Dedifferentiated amniotic fluid mesenchymal stem cell (primary cell): ENCODE measurements around the gene CYP2A13.
"Not testable (repeated sequence)": the region's sequence is repeated elsewhere in the genome, so short reads cannot be mapped to it uniquely, and the experiment has no call there.

Source experiments
- DNase-seq: peaks from one replicate; pipeline ENCODE4 v3.0.0-alpha.2; 2016; ENCODE audit errors: extremely low spot score

The CYP2A13 gene, protein sequence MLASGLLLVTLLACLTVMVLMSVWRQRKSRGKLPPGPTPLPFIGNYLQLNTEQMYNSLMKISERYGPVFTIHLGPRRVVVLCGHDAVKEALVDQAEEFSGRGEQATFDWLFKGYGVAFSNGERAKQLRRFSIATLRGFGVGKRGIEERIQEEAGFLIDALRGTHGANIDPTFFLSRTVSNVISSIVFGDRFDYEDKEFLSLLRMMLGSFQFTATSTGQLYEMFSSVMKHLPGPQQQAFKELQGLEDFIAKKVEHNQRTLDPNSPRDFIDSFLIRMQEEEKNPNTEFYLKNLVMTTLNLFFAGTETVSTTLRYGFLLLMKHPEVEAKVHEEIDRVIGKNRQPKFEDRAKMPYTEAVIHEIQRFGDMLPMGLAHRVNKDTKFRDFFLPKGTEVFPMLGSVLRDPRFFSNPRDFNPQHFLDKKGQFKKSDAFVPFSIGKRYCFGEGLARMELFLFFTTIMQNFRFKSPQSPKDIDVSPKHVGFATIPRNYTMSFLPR

DNA sequence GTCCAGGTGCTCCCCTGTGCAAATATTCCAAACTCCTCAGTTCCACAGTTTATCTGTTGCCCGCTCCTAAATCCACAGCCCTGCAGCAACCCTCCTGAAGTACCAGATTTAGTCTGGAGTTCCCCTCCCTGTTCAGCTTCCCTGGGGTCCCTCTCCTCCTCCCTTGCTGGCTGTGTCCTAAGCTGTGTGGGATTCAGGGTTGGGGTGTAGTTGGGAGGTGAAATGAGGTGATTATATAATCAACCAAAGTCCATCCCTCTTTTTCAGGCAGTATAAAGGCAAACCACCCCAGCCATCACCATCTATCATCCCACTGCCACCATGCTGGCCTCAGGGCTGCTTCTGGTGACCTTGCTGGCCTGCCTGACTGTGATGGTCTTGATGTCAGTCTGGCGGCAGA, at the start of gene CYP2A13:
Gene CYP2A13, plus strand, starts transcription at position 301 of the 400 bp plus-strand sequence. Its CDS starts 21 bp downstream, at position 322.
- DNase-seq: no peak

DNA sequence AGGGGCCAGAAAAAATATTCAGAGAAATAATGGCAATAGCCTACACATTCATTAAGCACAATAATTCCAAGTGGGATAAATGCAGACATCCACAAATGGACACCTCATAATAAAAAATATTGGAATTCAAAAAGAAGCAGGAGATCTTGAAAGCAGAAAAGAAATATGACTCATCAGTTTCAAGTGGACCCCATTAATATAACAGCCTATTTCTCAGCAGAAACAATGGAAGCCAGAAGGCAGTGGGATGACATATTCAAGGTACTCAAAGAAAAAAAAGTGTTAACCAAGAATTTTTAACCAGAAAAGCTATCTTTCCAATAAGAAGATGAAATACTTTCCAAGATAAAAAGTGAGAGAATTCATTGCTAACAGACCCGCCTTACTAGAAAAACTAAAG, 48.4 kb upstream of the CYP2A13 start:
- no peak for DNase-seq

DNA sequence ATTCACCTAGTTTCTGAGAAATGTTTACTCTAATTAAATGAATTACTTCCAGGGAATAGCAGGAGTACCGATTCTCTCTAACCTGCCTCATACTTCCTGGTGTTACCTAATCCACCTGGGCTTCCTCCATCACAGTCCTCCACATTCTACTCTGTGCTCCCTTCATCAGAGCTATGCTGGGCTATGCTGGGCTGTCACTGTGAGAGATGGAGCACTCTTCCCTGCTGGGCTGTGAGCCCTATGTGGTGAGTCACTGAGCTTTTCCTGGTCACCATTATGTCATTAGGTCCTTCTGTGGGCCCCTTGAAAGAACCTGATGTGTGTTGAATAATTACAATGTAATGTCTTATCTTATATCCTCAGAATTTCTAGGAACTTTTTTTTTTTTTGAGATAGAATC, 43.2 kb upstream of the CYP2A13 start:
- not testable (repeated sequence) for DNase-seq

DNA sequence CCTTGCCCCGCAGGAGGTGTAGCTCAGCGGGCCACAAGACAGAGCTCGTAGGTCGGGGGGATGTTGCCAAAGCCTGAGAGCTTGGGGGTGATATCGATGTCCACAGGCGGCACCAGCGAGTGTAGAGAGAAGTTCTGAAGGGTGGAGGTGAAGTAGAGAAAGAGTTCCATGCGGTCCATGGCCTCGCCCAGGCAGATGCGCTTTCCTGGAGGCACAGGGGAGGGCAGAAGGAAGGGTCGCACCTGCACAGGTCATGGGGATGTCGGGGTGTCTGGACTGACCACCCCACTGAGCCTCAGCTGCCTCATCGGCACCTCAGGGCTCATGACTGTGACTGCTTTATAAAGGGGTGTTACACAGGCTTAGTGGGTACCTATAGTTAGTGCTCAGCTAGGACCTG, 37.8 kb upstream of the CYP2A13 start:
- no peak for DNase-seq

DNA sequence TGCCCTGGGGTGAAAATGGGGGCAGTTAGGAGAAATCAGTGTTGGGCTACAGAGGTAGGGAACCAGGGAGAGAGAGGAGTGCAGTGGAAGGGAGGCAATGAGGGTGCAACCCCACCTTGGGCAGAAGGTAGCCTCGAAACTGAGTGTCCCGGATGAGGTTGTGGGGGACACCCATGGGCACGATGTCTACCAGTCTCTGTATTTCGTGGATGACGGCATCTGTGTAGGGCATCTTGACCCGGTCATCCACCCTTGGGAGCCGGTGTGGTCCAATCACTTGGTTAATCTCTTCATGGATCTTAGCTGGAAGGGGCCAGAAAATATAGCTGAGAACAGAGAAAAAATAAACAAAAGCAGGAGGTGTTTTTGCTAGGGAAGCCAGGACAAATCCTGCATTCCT, 36.1 kb upstream of the CYP2A13 start:
- not testable (repeated sequence) for DNase-seq

DNA sequence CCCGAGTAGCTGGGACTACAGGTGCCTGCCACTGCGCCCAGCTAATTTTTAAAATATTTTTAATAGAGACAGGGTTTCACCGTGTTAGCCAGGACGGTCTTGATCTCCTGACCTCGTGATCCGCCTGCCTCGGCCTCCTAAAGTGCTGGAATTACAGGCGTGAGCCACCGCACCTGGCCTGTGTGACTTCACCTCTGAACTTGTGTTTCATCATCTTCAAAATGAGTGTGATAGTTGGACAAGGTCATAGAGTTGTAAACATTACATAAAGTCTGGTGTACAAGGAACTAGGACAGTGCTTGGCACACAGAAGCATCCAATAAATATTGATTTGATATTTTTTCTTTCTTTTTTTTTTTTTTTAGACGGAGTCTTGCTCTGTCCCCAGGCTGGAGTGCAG, 34.9 kb upstream of the CYP2A13 start:
- DNase-seq: not testable (repeated sequence)

DNA sequence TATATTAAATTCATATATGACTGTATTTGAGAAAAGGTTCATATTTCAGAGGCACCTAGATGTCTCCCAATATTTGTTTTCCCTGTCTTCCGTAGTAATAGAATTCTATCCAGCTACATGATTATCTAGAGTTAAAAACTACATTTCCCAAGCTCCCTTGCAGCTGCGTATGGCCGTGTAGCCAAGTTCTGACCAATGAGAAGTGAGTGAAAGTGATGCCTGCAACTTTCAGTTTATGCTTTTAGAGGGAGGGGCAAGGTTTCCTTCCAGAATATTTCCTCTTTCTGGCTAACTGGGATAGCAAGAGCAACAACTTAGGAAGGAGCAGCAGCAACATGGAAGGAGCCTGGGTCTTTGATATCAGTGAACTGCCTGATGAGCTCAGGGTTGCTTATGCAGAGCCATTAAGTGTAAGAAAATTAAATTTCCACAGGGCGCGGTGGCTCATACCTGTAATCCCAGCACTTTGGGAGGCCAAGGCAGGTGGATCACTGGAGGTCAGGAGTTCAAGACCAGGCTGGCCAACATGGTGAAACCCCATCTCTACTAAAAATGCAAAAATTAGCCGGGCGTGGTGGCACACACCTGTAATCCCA, 23.2 kb upstream of the CYP2A13 start:
- no peak for DNase-seq

DNA sequence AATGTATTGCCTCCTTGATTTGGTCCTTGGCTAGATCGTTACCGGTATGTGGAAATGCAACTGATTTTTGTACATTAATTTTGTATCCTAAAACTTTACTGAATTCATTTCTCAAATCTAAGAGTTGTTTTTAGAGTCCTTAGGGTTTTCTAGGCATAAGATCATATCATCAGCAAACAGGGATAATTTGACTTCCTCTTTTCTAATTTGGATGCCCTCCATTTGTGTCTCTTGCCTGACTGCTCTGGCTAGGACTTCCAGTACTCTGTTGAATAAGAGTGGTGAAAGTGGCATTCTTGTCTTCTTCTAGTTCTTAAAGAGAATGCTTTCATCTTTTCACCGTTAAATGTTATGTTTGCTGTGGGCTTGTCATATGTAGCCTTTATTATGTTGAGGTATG, 12.0 kb upstream of the CYP2A13 start:
- DNase-seq: no peak

DNA sequence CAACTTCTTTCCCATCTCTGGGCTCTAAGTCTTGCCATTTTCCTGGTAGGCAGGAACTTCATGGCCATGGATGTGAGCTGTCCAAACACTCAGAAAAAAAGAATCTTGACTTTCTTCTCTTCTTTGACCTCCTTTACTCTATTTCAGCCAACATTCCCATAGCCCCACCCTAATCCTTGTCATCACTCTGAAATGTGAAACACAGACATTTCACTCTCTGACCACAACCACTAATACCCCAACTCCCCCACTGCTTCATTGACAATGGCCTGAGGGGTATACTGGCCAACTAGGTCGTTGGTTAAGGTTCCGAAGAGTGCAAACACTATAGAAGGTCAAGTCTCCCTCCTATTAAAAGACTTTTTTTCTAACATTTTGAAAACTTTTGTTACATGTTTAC, 4.7 kb upstream of the CYP2A13 start:
- no peak for DNase-seq

DNA sequence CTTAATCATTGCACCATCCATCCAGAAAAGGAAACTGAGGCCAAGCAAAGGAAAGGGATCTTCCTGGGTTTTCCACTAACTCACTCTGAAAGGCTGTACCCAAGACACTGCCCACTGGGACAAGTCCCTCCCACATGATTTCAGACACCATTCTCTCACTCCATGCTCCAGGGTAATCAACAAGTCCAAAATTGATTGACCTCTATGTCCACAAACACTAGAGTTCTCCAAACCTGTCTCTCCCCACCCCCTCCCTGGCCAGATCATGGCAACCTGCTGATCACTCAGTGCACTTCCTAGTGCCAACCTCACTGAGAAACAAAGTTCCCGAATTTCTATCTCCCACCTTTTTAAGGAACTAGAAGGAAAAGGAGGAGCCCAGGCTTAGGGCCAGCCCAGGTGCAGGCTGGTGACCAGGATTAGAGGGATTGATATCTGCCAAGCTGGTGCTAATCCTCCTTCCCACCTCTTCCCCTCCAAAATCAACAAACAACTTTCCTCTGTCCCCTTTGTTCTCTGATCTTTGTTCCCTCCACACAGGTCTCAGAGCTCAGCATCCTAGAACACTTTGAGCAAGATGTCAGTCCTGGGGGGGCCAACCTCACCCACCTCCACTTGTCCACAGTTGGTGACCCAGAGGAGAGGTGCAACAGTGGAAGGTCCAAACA, 2.4 kb upstream of the CYP2A13 start:
- no peak for DNase-seq

DNA sequence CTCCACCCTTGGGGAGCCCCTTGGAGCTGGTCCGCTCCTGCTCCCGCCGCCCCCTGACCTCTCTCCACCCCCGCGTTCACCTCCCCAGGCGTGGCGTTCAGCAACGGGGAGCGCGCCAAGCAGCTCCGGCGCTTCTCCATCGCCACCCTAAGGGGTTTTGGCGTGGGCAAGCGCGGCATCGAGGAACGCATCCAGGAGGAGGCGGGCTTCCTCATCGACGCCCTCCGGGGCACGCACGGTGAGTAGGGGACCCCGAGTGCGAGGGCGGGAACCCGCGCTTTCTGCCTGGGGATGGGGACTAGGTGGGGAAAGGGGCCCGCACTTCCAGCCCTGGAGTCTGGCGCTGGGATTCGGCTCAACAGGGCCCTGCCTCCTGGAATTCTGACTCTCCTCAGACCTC, 1.7 kb downstream of the CYP2A13 start:
- no peak for DNase-seq

DNA sequence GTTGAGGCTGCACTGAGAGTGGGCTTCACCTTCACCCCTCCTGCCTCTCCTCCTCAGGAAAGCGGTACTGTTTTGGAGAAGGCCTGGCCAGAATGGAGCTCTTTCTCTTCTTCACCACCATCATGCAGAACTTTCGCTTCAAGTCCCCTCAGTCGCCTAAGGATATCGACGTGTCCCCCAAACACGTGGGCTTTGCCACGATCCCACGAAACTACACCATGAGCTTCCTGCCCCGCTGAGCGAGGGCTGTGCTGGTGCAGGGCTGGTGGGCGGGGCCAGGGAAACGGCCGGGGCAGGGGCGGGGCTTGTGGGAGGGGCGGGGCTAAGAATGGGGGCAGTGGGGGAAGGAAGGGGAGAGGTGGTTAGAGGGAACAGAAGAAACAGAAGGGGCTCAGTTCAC, 7.5 kb downstream of the CYP2A13 start:
- DNase-seq: no peak

DNA sequence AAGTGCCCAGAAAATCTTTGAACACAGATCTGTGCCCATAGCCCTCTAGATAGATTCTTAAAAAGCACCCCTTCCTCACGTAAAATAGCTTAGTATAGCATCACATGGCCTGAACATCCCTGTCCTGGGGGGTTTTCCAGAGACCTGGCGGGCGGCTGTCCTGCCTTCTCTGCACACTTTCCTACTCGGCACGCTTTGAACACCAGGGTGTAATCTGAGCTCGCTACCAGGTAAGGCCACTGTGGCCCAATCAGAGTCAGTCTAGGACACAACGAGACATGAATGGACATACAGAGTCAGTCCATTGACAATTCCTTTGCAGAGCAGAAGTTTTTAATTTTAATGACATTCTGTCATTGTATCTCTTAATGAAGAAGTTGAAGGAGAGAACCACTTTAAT, 8.1 kb downstream of the CYP2A13 start:
- no peak for DNase-seq

DNA sequence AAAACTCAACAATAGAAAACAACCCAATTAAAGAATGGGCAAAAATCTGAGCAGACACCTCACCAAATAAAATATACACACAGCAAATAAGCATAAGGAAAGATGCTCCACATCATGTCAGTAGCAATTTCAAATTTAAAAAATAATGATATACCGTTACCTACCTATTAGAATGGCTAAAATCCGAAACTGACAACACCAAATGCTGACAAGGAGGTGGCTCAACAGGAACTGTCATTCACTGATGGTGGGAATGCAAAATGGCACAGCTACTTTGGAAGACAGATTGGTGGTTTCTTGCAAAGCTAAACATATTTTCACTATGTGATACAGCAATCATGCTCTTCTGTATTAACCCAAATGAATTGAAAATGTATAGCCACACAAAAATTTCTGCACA, 9.1 kb downstream of the CYP2A13 start:
- no peak for DNase-seq

DNA sequence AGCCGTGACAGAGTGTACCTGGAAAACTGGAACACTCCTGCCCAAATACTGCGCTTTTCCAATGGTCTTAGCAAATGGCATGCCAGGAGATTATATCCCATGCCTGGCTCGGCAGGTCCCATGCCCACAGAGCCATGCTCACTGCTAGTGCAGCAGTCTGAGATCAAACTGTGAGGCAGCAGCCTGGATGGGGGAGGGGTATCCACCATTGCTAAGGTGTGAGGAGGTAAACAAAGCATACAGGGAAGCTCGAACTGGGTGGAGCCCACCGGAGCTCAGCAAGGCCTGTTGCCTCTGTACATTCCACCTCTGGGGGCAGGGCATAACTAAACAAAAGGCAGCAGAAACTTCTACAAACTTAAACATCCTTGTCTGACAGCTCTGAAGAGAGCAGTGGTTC, 10.5 kb downstream of the CYP2A13 start:
- no peak for DNase-seq

DNA sequence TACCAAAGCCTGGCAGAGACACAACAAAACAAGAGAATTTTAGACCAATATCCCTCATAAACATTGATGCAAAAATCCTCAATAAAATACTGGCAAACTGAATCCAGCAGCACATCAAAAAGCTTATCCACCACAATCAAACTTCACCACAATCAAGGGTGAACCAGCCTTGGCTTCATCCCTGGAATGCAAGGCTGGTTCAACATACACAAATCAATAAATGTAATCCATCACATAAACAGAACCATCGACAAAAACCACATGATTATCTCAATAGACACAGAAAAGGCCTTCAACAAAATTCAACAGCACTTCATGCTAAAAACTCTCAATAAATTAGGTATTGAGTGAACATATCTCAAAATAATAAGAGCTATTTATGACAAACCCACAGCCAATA, 14.0 kb downstream of the CYP2A13 start:
- DNase-seq: not testable (repeated sequence)

DNA sequence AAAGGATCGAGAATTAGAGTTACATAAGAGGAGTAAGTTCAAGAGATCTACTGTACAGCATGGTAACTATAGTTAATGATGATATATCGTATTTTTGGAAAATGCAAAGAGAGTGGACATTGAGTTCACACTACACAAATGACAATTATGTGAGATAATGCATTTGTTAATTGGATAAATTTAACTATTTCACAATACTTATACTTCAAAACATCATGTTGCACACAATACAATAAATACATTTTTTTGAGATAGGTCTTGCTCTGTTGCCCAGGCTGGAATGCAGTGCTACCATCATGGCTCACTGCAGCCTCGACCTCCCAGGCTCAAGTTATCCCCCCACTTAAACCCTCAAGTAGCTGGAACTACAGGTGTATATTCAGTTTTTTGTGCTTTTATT, 17.9 kb downstream of the CYP2A13 start:
- DNase-seq: no peak

DNA sequence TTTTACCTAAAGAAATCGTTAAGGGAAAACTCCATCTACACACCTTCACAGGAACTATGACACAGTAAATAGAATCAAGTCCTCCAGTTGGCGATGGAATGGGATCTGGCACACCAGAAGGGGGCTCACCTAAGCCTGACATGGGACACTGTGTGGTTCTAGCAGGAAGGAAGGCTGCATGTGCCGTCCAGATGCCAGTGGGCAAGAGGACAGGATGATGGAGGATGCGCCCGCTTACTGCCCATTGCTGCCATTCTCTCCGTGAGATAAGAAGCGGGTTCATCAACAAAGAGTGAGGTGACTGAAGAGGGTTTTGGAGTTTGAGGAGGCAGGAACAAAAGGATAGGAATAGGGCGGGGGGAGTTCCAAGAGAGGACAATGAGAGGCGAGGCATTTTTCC, 23.0 kb downstream of the CYP2A13 start:
- DNase-seq: no peak

DNA sequence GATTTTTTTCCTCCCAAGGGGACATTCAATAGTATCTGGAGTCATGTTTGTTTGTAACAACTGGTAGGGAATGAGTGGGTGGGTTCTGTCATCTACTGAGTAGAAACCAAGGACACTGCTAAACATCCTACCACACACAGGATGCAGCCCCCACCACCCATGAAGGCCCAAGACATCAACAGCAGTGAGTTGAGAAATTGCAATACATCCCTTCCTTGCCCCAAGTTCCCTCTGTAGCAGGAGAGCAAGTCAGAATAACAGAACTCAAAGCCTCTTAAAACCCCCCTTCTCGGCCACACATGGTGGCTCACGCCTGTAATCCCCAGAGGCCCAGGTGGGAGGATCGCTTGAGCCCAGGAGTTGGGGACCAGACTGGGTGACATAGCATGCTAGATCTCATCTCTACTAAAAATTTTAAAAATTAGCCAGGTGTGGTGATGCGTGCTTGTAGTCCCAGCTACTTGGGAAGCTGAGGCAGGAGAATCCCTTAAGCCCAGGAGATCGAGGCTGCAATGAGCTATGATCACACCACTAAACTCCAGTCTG, 23.6 kb downstream of the CYP2A13 start:
- no peak for DNase-seq

DNA sequence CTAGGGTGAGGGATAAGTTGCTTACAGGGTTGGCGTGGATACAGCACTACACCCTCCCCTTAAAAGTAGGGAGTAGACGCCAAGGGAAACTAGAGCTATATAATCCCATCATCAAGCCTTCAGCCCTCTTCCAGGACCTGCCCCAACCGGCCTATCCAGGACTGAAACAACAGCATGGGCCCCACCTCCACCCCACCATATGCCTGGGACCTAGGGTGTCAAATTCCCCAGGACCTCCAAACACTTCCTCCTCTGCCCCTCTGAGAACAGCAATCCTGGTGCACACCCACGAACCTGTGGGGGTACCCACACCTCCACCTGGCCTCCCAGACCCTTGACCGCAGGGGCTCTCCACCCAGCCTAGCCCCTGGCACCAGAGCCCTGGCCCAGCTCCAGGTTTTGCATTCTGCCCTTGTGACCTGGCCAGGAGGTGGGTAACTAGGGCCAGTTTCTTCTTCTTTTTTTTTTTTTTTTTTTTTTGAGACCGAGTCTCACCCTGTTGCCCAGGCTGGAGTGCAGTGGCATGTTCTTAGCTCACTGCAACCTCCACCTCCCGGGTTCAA, 24.6 kb downstream of the CYP2A13 start:
- no peak for DNase-seq

DNA sequence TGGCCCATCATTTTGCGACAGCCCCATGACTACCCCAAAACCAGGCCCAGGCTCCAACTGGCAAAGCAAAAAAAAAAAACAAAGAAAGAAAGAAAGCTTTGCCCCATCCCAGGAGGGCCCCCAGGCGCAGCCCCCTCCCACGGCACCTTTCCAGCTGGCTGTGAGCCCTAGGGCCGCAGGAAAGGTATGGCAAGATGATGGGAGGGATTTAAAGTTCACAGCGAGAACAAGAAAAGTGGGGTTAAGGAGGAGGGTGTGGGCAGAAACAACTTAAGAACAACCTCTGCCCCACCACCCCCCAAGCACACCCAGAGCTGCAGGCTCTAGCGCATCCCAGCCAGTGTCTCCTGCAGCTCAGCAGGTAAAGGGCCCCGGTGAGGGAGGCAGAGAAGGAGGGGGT, 25.9 kb downstream of the CYP2A13 start, which contains the start of gene CYP2F1:
Gene CYP2F1, plus strand, starts transcription at position 301 of the 400 bp plus-strand sequence. CDS start 1,757 bp downstream, outside the sequence.
- DNase-seq: no peak

DNA sequence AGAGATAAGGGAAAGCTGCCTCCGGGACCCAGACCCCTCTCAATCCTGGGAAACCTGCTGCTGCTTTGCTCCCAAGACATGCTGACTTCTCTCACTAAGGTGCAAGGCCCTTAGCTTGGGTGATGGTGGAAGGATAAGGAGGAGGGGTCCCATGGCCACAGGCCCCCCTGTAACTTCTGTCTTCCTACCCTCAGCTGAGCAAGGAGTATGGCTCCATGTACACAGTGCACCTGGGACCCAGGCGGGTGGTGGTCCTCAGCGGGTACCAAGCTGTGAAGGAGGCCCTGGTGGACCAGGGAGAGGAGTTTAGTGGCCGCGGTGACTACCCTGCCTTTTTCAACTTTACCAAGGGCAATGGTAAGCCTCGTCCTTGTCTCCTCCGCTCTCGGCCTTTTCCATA, 28.0 kb downstream of the CYP2A13 start:
- DNase-seq: no peak
